Peyer's patch (tissue), 4 donors: ENCODE data around the gene C16orf90. TPM values are rescaled to one million over a fixed set of nuclear protein-coding genes. Genes with fewer than 3 reads are reported as not detected.

Experiments
- DNase-seq, 3 donors: peaks; one replicate each; pipeline ENCODE4 v3.0.0-alpha.2; 2017 to 2019
- H3K27ac ChIP-seq, 4 donors: fragments of 200-600 bp; sonication (generic); one replicate each; pipeline ENCODE4 v1.5.1; 2016 to 2019
- H3K27me3 ChIP-seq, 2 donors: fragments of 200-600 bp; sonication (generic); one replicate each; pipeline ENCODE4 v1.5.1; 2019
- H3K36me3 ChIP-seq, 3 donors: fragments of 200-600 bp; sonication (generic); one replicate each; pipeline ENCODE4 v1.5.1; 2016 to 2019
- H3K4me1 ChIP-seq, 4 donors: fragments of 200-600 bp; sonication (generic); one replicate each; pipeline ENCODE4 v1.5.1; 2016 to 2019
- H3K4me3 ChIP-seq, 4 donors: fragments of 200-600 bp; sonication (generic); 1 replicate in 3 of 4; 2 replicates in 1 of 4; pipeline ENCODE4 v1.5.1; 2016 to 2019; ENCODE audit warnings: mild to moderate bottlenecking in 1 of 4
- H3K9me3 ChIP-seq, 4 donors: fragments of 200-600 bp; sonication (generic); one replicate each; pipeline ENCODE4 v1.5.1; 2016 to 2019; ENCODE audit warnings: mild to moderate bottlenecking in 1 of 4
- POLR2A ChIP-seq, 2 donors: fragments of 450-650 bp; IDR thresholded peaks; one replicate each; pipeline ENCODE4 v1.5.1; 2017; ENCODE audit warnings: antibody characterized with exemption in 2 of 2, mild to moderate bottlenecking in 2 of 2, moderate library complexity in 2 of 2
- small RNA-seq, 2 donors: library from RNA; depleted of rRNA; stranded (forward); fragments of <200 nt; gene quantifications; one replicate each; pipeline ENCODE3, GENCODE V24; 2016
- total RNA-seq, 4 donors: library from RNA; depleted of rRNA; stranded (reverse); fragments of >200 nt; gene quantifications; one replicate each; pipeline ENCODE4 v1.1.0, GENCODE V29; 2016
- TF ChIP-seq, protein P1 (sequence below), 6 experiments: fragments of 450-650 bp in 4 of 6; fragments of 200-600 bp in 2 of 6; sonication (generic) in 1 of 6; IDR thresholded peaks; one replicate each; pipeline ENCODE4 v1.5.1; 2017 to 2019; ENCODE audit warnings: antibody characterized with exemption in 6 of 6, mild to moderate bottlenecking in 3 of 6, moderate library complexity in 1 of 6

Gene C16orf90
- total RNA-seq, 4 donors from 2014 or later, result not detected

- Histone ChIP-seq H3K27ac (peak overlapping the region; percentile 92 to 98 (median 94)), H3K36me3 (no peaks in the 10 kb centered on the region), H3K27me3 (no peaks in the 10 kb centered on the region), H3K4me3 (peak overlapping the region; percentile 67 to 98 (median 80)), H3K4me1 (peaks cover 0 to 45% (median 9%) of the 10 kb centered on the region in 4 donors), H3K9me3 (no peaks in the 10 kb centered on the region)
- DNase-seq, result peak in 1 of 3 donors; percentile 64
- TF ChIP-seq, protein P1, sequence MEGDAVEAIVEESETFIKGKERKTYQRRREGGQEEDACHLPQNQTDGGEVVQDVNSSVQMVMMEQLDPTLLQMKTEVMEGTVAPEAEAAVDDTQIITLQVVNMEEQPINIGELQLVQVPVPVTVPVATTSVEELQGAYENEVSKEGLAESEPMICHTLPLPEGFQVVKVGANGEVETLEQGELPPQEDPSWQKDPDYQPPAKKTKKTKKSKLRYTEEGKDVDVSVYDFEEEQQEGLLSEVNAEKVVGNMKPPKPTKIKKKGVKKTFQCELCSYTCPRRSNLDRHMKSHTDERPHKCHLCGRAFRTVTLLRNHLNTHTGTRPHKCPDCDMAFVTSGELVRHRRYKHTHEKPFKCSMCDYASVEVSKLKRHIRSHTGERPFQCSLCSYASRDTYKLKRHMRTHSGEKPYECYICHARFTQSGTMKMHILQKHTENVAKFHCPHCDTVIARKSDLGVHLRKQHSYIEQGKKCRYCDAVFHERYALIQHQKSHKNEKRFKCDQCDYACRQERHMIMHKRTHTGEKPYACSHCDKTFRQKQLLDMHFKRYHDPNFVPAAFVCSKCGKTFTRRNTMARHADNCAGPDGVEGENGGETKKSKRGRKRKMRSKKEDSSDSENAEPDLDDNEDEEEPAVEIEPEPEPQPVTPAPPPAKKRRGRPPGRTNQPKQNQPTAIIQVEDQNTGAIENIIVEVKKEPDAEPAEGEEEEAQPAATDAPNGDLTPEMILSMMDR (IDR thresholded peaks at IDR 0.05), result no peak
- no peak for TF ChIP-seq POLR2A (IDR thresholded peaks at IDR 0.05)
These were observed 36.9 kb downstream of the C16orf90 start for GRCh38 chr16:3458278-3458851.

DNA sequence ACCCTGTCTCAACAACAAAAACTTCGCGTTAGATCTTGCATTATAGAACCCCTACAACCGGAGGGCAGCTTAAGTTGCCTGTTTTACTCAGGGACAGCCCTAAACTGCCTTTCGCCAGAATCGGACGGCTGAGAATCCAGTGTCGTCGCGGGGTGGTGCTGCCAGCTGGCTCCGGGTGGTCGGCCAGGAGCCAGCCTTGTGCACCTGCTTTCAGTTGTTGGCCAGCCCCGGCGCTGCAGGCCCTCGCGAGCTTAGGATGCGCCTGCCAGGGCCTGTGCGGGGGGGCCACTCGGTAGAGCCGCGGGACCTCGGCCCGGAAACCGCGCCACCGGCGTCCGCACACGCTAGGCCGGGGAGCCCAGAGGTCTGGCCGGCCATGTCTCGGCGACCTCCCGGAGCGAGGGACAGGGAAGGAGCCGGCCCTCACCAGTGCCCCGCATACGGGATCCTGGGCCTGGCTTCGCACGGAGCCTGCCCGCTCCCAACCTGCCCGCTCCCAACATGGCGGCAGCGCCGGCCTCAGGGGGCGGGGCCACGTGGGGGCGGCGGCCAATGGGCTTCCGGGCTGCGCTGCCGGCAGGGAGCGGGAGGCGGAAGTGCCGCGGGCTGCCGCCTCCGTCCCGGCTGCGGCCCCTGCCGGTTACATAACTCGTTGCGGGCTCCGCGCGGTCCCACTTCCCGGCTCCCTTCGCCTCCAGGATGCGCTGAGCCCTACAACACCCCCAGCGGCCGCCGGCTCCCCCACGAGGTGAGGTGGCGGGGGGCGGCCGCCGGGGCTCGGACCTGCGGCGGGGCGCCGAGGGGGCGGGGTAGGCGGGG, 37.6 kb downstream of the C16orf90 start:
- Histone ChIP-seq H3K4me3 (peak overlapping the region; percentile 67 to 98 (median 80)), H3K36me3 (no peaks in the 10 kb centered on the region), H3K4me1 (peaks cover 0 to 45% (median 9%) of the 10 kb centered on the region in 4 donors), H3K27ac (peak overlapping the region; percentile 92 to 98 (median 94)), H3K9me3 (no peaks in the 10 kb centered on the region), H3K27me3 (no peaks in the 10 kb centered on the region)
- peak; percentile 85 to 95 (median 93) for DNase-seq
- TF ChIP-seq, protein P1 (IDR thresholded peaks at IDR 0.05), result peak; percentile 35 to 69 (median 64)
- peak; percentile 49 to 58 for TF ChIP-seq POLR2A (IDR thresholded peaks at IDR 0.05)

DNA sequence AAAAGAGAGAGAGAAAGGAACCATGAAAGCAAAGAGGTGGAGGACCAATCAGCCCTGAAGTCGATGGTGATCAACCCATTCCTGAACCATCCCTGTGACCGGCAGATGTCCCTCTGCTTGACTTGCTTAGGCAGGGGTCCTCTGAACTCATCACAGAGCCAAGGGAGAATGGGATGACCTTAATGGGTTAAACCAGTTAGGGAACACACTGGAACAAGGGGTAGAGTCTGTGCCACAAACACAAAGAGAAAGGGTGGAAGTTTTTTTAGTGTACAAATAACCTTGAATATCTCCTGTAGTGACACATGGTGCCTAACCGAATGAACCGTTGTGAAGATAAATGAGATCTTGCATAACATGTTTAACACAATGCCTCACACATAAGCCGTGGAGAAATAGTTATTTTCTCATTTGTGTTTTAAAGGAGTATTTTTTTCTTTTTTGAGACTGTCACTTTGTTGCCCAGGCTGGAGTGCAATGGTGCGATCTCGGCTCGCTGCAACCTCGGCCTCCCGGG, 40.6 kb downstream of the C16orf90 start:
- Histone ChIP-seq H3K36me3 (no peaks in the 10 kb centered on the region), H3K27me3 (no peaks in the 10 kb centered on the region), H3K27ac (no peak overlapping the region), H3K4me1 (peaks cover 0 to 24% (median 5%) of the 10 kb centered on the region in 4 donors), H3K4me3 (no peak overlapping the region), H3K9me3 (no peaks in the 10 kb centered on the region)
- no peak for TF ChIP-seq POLR2A (IDR thresholded peaks at IDR 0.05)
- TF ChIP-seq, protein P1 (IDR thresholded peaks at IDR 0.05), result no peak
- DNase-seq, result no peak

- Histone ChIP-seq H3K27me3 (no peaks in the 10 kb centered on the region), H3K36me3 (peaks cover 0 to 4% (median 0%) of the 10 kb centered on the region in 3 donors), H3K27ac (no peak overlapping the region), H3K4me3 (no peak overlapping the region), H3K4me1 (peaks cover 0 to 18% (median 3%) of the 10 kb centered on the region in 4 donors), H3K9me3 (no peaks in the 10 kb centered on the region)
- TF ChIP-seq, protein P1 (IDR thresholded peaks at IDR 0.05), result no peak
- TF ChIP-seq POLR2A (IDR thresholded peaks at IDR 0.05), result no peak
- no peak for DNase-seq
These were observed 41.2 kb downstream of the C16orf90 start for GRCh38 chr16:3454093-3454492.

GRCh38 chr16:3444032-3444388, 51.3 kb downstream of the C16orf90 start:
- Histone ChIP-seq H3K4me3 (peak overlapping the region; percentile 43 to 73 (median 57)), H3K27ac (peak overlapping the region; percentile 67 to 86 (median 78)), H3K27me3 (no peaks in the 10 kb centered on the region), H3K36me3 (peaks cover 0 to 12% (median 0%) of the 10 kb centered on the region in 3 donors), H3K4me1 (no peaks in the 10 kb centered on the region), H3K9me3 (no peaks in the 10 kb centered on the region)
- peak in 1 of 3 donors; percentile 49 for DNase-seq
- TF ChIP-seq, protein P1 (IDR thresholded peaks at IDR 0.05), result peak in 2 of 6 experiments; percentile 30 to 41
- peak; percentile 9 to 20 for TF ChIP-seq POLR2A (IDR thresholded peaks at IDR 0.05)

Small RNA genes within 50 kb of the gene (small RNA-seq; reads per million reads assigned to genes)
- gene MIR6126, result 0 reads per million in 2 donors

Other genes starting within 250 kb of the C16orf90 start
- gene MEFV, start 238.9 kb downstream of the C16orf90 start, total RNA-seq, result 1 to 10 TPM; 1.2 to 6.6 (median 2.2) TPM
- 10 to 100 TPM; 19.0 to 35.8 (median 27.5) TPM for gene ZNF263, start 212.0 kb downstream of the C16orf90 start, total RNA-seq
- 10 to 100 TPM in 1 of 4 donors, 1 to 10 TPM in 3; 1.2 to 14.9 (median 2.9) TPM for gene TIGD7, start 190.1 kb downstream of the C16orf90 start, total RNA-seq
- 10 to 100 TPM; 19.3 to 56.9 (median 41.6) TPM for gene ZNF75A, start 190.0 kb downstream of the C16orf90 start, total RNA-seq
- gene OR2C1, start 139.6 kb downstream of the C16orf90 start, total RNA-seq, result not detected
- 10 to 100 TPM; 12.4 to 23.1 (median 15.3) TPM for gene ZSCAN32, start 94.5 kb downstream of the C16orf90 start, total RNA-seq
- 10 to 100 TPM in 3 of 4 donors, 1 to 10 TPM in 1; 7.4 to 19.8 (median 15.7) TPM for gene ZNF174, start 94.3 kb downstream of the C16orf90 start, total RNA-seq
- 1 to 10 TPM; 1.1 to 3.3 (median 1.8) TPM for gene ZNF597, start 52.0 kb downstream of the C16orf90 start, total RNA-seq
- 100 to 1,000 TPM in 2 of 4 donors, 10 to 100 TPM in 2; 80.9 to 110 (median 96.8) TPM for gene NAA60, start 51.8 kb downstream of the C16orf90 start, total RNA-seq
- gene CLUAP1, start 5.5 kb upstream of the C16orf90 start, total RNA-seq, result 10 to 100 TPM in 1 of 4 donors, 1 to 10 TPM in 3; 6.6 to 37.1 (median 7.7) TPM
- gene NLRC3, start 81.9 kb upstream of the C16orf90 start, total RNA-seq, result 10 to 100 TPM in 1 of 4 donors, 1 to 10 TPM in 3; 4.4 to 32.2 (median 7.3) TPM
- gene SLX4, start 116.1 kb upstream of the C16orf90 start, total RNA-seq, result 10 to 100 TPM in 3 of 4 donors, 1 to 10 TPM in 1; 6.5 to 13.4 (median 12.8) TPM
- gene DNASE1, start 159.2 kb upstream of the C16orf90 start, total RNA-seq, result 100 to 1,000 TPM in 3 of 4 donors, 10 to 100 TPM in 1; 80.9 to 773 (median 653) TPM
- gene TRAP1, start 222.0 kb upstream of the C16orf90 start, total RNA-seq, result 100 to 1,000 TPM in 1 of 4 donors, 10 to 100 TPM in 3; 18.9 to 151 (median 52.8) TPM